OCI-LY7 (cell line): ENCODE data around the gene IMPDH1. TPM values are rescaled to one million over a fixed set of nuclear protein-coding genes. Genes with fewer than 3 reads are reported as not detected.

Experiments used
- BruUV-seq: library from RNA; stranded (reverse); fragments of 400-500 nt; replicated peaks from 2 replicates; lab custom pipeline; 2021; lab: Mats Ljungman, UMichigan
- CTCF ChIA-PET: fragments of 300-600 bp; sonication (Branson Sonifier 250); formaldehyde crosslinking; loops from one replicate; lab custom pipeline; 2022; ENCODE audit warnings: antibody characterized with exemption; ENCODE audit not compliant: unreplicated experiment; lab: Charles Lee
- POLR2A ChIA-PET: fragments of 300-600 bp; sonication (Branson Sonifier 250); formaldehyde crosslinking; loops from one replicate; lab custom pipeline; 2022; ENCODE audit warnings: antibody characterized with exemption; lab: Charles Lee
- DNase-seq: peaks from one replicate; pipeline ENCODE4 v3.0.0-alpha.2; 2015; ENCODE audit warnings: low spot score
- H2AFZ ChIP-seq: fragments of 200-600 bp; sonication (generic), shearing (Covaris generic); 2 replicates; pipeline ENCODE4 v1.6.1; 2014; ENCODE audit warnings: mild to moderate bottlenecking, antibody characterized with exemption, low read length, moderate library complexity
- H3K27ac ChIP-seq: fragments of 200-600 bp; sonication (generic); 2 replicates; pipeline ENCODE4 v1.5.1; 2014; ENCODE audit warnings: mixed run types, low read depth, mild to moderate bottlenecking, moderate library complexity, low read length, inconsistent platforms; ENCODE audit not compliant: poor library complexity, severe bottlenecking
- H3K36me3 ChIP-seq: fragments of 200-600 bp; sonication (generic); 2 replicates; pipeline ENCODE4 v1.6.1; 2014; ENCODE audit warnings: mild to moderate bottlenecking, antibody characterized with exemption, low read length, moderate library complexity, mixed read lengths; ENCODE audit not compliant: insufficient read depth
- H3K4me1 ChIP-seq: fragments of 200-600 bp; sonication (generic); 2 replicates; pipeline ENCODE4 v1.5.1; 2014; ENCODE audit warnings: mild to moderate bottlenecking, low read length; ENCODE audit not compliant: insufficient read depth, poor library complexity, severe bottlenecking
- H3K4me2 ChIP-seq: fragments of 200-600 bp; sonication (generic); 2 replicates; pipeline ENCODE4 v1.6.1; 2014; ENCODE audit warnings: mild to moderate bottlenecking, low read length
- H3K4me3 ChIP-seq: fragments of 200-600 bp; sonication (generic); 2 replicates; pipeline ENCODE4 v1.5.1; 2014; ENCODE audit warnings: mild to moderate bottlenecking, low read depth, low read length; ENCODE audit not compliant: poor library complexity, severe bottlenecking
- H3K79me2 ChIP-seq: fragments of 200-600 bp; sonication (generic); 2 replicates; pipeline ENCODE4 v1.6.1; 2016; ENCODE audit warnings: low read depth, mild to moderate bottlenecking, low read length, moderate library complexity, mixed read lengths; ENCODE audit not compliant: insufficient read depth
- H3K9me2 ChIP-seq: fragments of 200-600 bp; sonication (generic); 2 replicates; pipeline ENCODE4 v1.6.1; 2016; ENCODE audit warnings: mild to moderate bottlenecking, low read length, mixed read lengths; ENCODE audit not compliant: insufficient read depth
- H3K9me3 ChIP-seq: fragments of 200-600 bp; sonication (generic); 2 replicates; pipeline ENCODE4 v1.6.1; 2014; ENCODE audit warnings: mild to moderate bottlenecking, mixed run types, low read length, mixed read lengths
- H4K20me1 ChIP-seq: fragments of 200-600 bp; sonication (generic); 2 replicates; pipeline ENCODE4 v1.6.1; 2014; ENCODE audit warnings: mild to moderate bottlenecking, antibody characterized with exemption, low read length, moderate library complexity, mixed read lengths; ENCODE audit not compliant: insufficient read depth
- EZH2phosphoT487 ChIP-seq: fragments of 200-600 bp; sonication (generic); IDR thresholded peaks from 2 replicates; pipeline ENCODE4 v1.6.1; 2018; ENCODE audit warnings: low read depth, borderline replicate concordance, mild to moderate bottlenecking, mixed run types, antibody characterized with exemption, low read length, moderate library complexity, mixed read lengths
- intact Hi-C: fragments of 100-400 bp; cut with micrococcal nuclease; formaldehyde crosslinking; loops from one replicate; pipeline ENCODE4 v1.10.0; 2022; ENCODE audit not compliant: unreplicated experiment
- total RNA-seq, 2 experiments: library from RNA; depleted of rRNA in 1 of 2; stranded (reverse); fragments of >200 nt in 1 of 2; shearing (Covaris generic) in 1 of 2; gene quantifications; 2 replicates each; pipeline ENCODE4 v1.2.3, GENCODE V29; 2014 to 2022
- TF ChIP-seq, protein P1 (sequence below): fragments of 200-600 bp; sonication (generic); conservative IDR thresholded peaks from 2 replicates; pipeline ENCODE4 v1.5.1; 2014; ENCODE audit warnings: mild to moderate bottlenecking, antibody characterized with exemption, low read length, moderate library complexity, mixed read lengths

The IMPDH1 gene
- total RNA-seq, 2 experiments from 2014 or later, result 26.6 to 50.5 TPM

DNA sequence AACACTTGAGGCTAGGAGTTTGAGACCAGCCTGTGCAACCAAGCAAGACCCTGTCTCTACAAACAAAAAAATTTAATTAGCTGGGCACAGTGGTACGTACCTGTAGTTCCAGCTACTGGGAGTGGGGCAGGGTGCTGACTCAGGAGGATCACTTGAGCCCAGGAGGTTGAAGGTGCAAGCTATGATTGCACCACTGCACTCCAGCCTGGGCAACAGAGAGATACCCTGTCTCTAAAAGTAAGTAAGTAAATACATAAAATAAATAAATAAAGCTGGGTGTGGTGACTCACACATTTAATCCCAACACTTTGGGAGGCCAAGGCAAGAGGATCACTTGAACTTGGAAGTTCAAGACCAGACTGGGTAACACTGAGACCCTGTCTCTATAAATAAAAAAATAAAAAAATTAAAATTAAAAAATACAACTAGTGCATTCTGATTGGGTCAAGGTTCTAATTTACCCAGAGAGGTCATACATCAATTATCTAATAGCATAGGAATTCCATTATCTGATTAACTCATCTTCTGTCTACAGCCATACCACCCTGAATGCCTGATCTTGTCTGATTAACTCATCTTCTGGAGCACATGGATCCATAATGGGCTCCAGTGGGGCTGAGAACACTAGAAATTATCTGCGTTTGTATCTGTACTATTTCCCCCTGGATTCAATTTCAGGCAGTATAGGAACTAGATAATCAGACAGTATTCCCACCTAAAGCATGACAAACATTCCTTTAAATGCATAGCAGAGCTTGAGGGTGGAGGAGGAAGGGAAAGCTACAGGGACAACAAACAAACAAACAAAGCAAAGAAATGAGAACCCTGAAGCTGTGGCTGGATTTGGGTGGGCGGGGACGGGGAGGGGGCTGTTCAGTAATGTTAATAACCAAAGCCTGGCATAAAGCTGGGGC lies 24.9 kb upstream of the IMPDH1 start:
- Histone ChIP-seq H3K36me3 (no peaks in the 10 kb centered on the region), H3K9me3 (no peaks in the 10 kb centered on the region), H3K79me2 (no peaks in the 10 kb centered on the region), H2AFZ (no peak overlapping the region), H3K27ac (no peak overlapping the region), H4K20me1 (no peaks in the 10 kb centered on the region), H3K4me2 (no peak overlapping the region), H3K4me1 (peaks cover 8% of the 10 kb centered on the region), H3K4me3 (no peak overlapping the region), H3K9me2 (no peaks in the 10 kb centered on the region)
- DNase-seq, result no peak
- intact Hi-C loops, result no loop called here
- no TSS peak for BruUV-seq
- TF ChIP-seq, protein P1, sequence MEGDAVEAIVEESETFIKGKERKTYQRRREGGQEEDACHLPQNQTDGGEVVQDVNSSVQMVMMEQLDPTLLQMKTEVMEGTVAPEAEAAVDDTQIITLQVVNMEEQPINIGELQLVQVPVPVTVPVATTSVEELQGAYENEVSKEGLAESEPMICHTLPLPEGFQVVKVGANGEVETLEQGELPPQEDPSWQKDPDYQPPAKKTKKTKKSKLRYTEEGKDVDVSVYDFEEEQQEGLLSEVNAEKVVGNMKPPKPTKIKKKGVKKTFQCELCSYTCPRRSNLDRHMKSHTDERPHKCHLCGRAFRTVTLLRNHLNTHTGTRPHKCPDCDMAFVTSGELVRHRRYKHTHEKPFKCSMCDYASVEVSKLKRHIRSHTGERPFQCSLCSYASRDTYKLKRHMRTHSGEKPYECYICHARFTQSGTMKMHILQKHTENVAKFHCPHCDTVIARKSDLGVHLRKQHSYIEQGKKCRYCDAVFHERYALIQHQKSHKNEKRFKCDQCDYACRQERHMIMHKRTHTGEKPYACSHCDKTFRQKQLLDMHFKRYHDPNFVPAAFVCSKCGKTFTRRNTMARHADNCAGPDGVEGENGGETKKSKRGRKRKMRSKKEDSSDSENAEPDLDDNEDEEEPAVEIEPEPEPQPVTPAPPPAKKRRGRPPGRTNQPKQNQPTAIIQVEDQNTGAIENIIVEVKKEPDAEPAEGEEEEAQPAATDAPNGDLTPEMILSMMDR, result no peak
- no peak for TF ChIP-seq EZH2phosphoT487
- ChIA-PET POLR2A (interaction anchor here (0.6 to 1.3 kb wide), 2 partner anchors 9 to 10 kb away, joined by 3 to 4 read pairs; no protein-coding TSS in a partner anchor), CTCF (no interaction called here)

DNA sequence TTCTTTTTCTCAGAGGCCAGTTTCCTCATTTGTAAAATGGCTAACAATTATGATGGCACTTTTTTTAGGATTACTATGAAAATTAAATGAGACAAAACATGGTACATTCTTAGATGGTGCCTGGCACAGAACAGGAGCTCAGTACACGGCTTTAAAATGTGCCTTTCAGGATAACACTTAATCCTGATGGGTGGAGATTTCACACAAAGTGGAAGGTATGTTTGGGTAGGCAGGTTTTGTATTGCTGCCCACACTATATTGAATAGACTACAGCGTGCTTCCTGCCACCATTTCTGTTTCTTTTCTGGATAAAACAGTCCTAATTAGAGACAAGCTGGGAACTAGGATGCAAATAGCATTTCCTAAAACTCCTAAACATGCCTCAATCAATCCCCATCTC lies 22.0 kb upstream of the IMPDH1 start:
- no peak for DNase-seq
- no peaks in the 10 kb centered on the region for H3K9me2 ChIP-seq
- POLR2A ChIA-PET, result interaction anchor here (0.6 to 1.5 kb wide), 3 partner anchors 12 to 291 kb away, joined by 4 to 6 read pairs (median 5); no protein-coding TSS in a partner anchor
- no peaks in the 10 kb centered on the region for H4K20me1 ChIP-seq
- no TSS peak for BruUV-seq
- no peaks in the 10 kb centered on the region for H3K9me3 ChIP-seq
- H2AFZ ChIP-seq, result no peak overlapping the region
- no peaks in the 10 kb centered on the region; the same call in 1 of the 2 replicates for H3K36me3 ChIP-seq
- H3K27ac ChIP-seq, result no peak overlapping the region
- CTCF ChIA-PET, result no interaction called here
- H3K4me1 ChIP-seq, result no peaks in the 10 kb centered on the region
- TF ChIP-seq EZH2phosphoT487, result no peak
- H3K79me2 ChIP-seq, result no peaks in the 10 kb centered on the region
- no peak overlapping the region for H3K4me2 ChIP-seq
- H3K4me3 ChIP-seq, result no peak overlapping the region
- intact Hi-C loops, result no loop called here

DNA sequence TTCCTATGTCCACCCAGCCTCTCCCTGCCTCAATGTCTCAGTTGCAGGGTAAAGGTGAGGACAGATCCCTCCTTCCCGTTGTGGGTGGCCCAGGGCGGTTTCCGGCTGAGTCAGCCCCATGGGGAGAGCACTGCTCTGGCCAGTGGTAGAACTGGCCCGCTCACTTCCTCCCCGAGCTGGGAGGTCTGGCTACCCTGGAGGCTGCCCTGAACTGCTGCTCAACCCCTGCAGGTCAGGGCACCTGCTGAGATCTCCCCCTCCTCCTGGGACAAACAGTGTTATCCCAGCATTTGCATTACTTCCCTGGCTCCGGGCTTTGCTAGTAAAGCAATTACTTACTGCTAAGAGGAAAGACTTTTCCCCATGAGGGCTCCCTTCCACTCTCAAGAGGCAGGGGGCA lies 21.4 kb upstream of the IMPDH1 start:
- CTCF ChIA-PET, result no interaction called here

More for the DNA sequence above, 21.4 kb upstream of the IMPDH1 start:
- H3K9me2 ChIP-seq, result no peaks in the 10 kb centered on the region
- no peaks in the 10 kb centered on the region for H3K79me2 ChIP-seq
- H3K4me2 ChIP-seq, result no peak overlapping the region
- no peaks in the 10 kb centered on the region for H4K20me1 ChIP-seq
- H3K9me3 ChIP-seq, result no peaks in the 10 kb centered on the region
- intact Hi-C loops, result no loop called here
- no peak for DNase-seq
- no peak overlapping the region for H3K27ac ChIP-seq
- H3K36me3 ChIP-seq, result no peaks in the 10 kb centered on the region; the same call in 1 of the 2 replicates
- no peaks in the 10 kb centered on the region for H3K4me1 ChIP-seq
- H2AFZ ChIP-seq, result no peak overlapping the region
- H3K4me3 ChIP-seq, result no peak overlapping the region
- TF ChIP-seq, protein P1, result no peak
- no peak for TF ChIP-seq EZH2phosphoT487
- POLR2A ChIA-PET, result interaction anchor here (1.5 kb wide), 1 partner anchor 12 kb away, joined by 5 read pairs; no protein-coding TSS in a partner anchor
- no TSS peak for BruUV-seq
